GM21526 (cell line): Measurements from ENCODE around the gene ANGEL1.

Source experiments
- ATAC-seq: cut with Tn5 transposase; IDR thresholded peaks from one replicate; pipeline ENCODE4 v1.9.1; 2021; ENCODE audit warnings: moderate library complexity; ENCODE audit not compliant: unreplicated experiment, low FRiP score

Gene ANGEL1

DNA sequence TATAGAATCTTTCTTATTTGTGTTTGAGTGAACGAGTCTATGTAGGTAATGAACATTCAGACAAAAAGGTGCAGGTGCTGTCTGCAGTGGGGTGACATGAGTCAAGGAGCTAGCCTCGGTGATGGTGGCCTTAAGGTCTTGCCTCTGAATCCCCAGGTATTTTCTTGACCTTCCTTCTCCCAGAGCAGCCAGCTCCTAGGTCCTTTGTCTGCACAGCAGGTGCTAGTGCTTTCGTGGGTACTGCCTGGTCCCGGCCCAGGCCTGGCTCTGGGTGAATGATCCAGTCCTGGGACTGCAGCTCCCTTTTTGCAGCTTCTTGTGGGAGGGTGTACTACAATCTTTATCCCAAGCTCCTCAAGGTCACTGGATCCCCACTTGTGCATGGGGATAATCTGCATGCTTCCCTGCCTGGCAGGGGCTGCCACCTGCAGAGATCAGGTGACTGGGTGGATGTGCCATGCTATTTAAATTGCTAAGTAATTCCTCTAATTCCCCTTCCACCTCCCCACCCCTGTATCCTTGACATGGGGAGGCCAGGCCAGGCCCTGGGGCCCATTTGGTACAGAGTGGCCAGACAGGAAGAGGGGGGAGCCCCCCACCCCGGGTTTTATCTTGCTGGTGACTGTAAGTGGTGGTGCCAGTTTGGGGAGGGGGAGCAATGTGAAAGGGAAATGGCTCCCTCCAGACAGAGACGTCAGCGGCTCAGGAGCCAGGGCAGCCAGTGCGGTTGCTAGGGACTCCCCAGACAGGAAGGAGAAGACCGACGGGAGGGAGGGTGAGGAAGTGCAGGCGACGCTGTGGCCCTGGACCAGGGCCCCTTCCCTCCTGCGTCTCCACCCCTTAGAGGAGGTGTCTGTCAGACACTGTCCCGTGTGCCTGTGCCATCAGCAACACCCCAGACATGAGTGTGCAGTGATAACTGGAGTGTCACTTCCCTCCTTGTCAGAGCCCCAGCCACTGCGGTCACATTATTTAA lies 44.7 kb downstream of the ANGEL1 start:
- ATAC-seq: peak; percentile 65

GRCh38 chr14:76765461-76765931 lies 47.2 kb downstream of the ANGEL1 start:
- ATAC-seq: no peak

DNA sequence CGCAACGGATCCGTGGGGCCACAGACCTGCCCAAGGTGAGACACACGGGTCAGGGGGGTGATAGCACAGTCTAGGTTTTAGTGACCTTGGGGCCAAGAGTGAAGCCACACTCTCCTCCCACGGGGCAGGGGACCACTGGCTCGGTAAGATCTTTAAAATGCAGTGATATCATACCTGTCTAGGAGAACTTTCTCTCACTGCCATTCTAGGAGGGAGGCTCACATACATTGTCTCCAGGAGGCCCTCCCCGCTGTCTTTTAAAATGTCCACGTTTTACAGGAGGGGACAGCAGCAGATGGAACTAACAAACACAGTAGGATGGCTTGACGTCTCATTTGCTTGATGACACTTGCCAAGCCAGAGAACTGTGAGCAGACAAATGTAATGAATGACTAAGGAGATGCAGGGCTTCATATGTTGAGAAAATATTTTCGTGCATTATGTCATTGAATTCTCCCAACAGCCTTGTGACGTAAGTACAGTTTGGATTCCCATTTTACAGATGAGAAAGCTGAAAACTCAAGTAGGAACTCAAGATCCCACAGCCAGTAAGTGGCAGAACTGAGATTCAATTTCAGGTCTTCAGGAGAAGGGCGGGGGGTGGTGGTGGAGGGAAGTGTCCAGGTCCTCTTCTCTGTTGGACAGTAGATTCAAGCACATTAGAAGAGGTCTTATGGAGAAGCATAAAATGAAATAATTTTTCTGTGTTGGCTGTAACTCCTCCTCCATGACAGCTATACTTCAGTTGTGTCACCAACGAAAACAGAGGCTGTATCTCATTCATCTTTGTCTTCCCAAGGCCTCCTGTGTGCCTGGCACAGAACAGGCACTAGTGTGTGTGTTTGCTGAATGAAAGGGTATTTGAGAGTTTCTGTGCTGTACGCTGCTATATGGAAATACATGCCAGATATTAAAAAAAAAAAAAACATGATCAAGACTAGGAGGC lies 49.3 kb downstream of the ANGEL1 start:
- ATAC-seq: no peak

DNA sequence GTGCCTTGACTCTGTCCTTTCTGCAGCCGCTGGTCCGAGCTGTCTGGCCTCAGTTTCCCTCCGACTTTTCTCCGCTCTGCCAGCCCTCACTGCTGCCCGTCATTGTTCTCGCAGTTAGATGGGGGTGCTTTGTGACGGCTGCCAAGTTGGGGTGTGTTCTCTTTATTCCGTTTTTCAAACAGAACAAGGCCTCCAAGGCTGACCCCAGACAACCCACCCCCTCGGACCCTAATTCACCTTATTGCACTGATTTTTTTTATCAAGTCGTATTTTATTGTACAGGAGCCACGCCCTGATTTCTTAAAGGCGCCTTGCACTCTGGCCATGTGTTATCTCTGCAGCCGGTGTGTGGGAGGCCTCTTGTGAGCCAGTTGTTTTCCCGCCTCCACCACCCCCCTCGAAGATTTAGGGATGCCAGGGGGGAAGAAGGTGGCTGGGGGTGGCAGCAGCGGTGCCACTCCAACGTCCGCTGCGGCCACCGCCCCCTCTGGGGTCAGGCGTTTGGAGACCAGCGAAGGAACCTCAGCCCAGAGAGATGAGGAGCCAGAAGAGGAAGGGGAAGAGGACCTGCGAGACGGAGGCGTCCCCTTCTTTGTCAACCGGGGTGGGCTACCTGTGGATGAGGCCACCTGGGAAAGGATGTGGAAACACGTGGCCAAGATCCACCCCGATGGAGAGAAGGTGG lies 50.1 kb downstream of the ANGEL1 start:
- no peak for ATAC-seq

GRCh38 chr14:76761960-76762410 lies 50.7 kb downstream of the ANGEL1 start:
- ATAC-seq: peak; percentile 13

DNA sequence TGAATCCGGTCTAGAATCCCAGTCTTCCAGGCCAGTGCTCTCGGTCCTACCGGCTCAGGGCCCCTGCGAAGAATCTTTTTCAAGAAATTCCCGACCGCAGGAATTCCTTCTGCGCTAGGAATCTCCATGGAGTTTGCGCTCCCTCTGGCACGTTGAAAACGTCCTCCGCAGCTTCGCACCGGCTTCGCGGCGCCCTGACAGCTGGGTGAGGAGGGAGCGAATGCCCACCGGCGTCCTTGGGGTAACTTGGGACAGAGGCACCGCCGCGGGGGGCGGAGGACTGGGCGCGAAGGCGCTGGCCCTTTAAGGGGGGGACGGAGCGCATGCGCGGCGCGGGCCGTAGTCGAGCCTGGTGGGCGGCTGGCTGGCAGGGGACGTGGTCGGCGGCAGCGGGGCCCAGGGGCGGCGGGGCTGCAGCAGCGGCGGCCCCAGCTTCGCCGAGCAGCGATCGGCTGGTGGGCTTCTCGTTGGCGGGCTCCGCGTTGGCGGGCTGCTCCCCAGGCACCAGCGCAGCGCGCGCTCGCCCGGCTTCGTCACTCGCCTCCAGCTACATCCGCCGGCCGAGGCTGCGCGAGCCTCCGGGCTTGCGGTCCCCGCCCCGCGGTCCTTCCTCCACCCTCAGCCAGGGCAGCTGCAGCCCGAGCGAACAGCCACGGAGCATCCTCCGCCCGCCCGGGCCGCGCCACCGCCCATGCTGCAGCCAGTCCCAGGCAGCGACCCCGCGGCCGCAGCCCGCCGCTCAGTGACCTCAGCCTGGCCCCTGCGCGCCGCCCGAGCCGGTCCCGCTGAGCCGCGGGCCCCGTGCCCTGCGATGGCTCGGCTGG lies 51.3 kb downstream of the ANGEL1 start, which contains the start of gene VASH1:
Gene VASH1 (plus strand): TSS at position 333 of the 824 bp plus-strand sequence. CDS start 1,354 bp downstream, outside the sequence.
- ATAC-seq: peak; percentile 81

- no peak for ATAC-seq
Measured at GRCh38 chr14:76760331-76761135, 52.1 kb downstream of the ANGEL1 start.

DNA sequence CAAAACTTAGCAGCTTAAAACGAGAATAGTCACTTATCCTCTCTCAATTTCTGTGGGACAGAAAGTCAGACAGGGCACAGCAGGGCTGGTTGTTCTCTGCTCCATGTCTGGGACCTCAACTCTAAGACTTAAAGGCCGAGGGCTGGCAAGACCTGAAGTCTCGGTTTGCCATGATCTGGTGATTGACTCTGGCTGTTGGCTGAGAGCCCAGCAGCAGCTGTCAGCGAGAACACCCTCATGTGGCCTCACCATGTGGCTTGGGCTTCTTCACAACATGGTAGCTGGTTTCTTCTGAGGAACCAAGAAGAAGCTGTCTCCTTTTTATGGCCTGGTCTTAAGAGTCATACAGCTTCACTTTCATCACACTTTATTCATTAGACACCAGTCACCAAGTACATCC lies 53.1 kb downstream of the ANGEL1 start:
- no peak for ATAC-seq

GRCh38 chr14:76756371-76756750 lies 56.3 kb downstream of the ANGEL1 start:
- ATAC-seq: no peak

GRCh38 chr14:76755610-76756370 lies 56.9 kb downstream of the ANGEL1 start:
- ATAC-seq: no peak

GRCh38 chr14:76754586-76754985 lies 58.1 kb downstream of the ANGEL1 start:
- no peak for ATAC-seq

DNA sequence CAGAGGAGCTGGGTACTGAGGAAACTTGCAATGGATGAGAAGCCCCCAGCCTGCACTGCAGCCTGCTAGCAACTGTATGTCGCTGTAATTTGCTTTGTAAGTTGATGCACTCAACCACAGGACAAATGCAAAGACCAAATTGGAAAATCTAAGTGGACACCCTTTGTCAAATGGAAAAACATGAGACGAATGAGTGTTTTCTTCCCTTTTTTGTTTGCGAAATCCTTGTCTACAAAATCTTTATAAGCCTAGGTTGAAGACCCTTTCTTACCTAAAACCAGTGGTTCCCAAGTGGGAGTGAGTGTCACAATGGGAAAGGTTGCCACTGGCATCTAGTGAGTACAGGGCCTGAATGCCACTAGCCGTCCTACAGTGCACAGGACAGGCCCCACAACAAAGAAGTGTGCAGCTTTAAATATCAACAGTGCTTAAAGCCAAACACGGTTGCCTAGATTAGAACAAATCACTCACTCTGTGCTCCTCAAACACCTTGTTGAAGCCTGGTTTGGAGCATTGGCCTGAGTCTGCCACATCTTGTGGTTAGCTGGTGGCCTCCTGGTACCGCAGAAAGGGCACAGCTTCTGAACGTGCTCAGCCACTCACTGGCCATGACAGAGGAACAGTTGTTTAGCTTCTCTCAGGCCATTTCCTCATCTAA lies 59.0 kb downstream of the ANGEL1 start:
- ATAC-seq: no peak

GRCh38 chr14:76752744-76753143 lies 59.9 kb downstream of the ANGEL1 start:
- no peak for ATAC-seq

DNA sequence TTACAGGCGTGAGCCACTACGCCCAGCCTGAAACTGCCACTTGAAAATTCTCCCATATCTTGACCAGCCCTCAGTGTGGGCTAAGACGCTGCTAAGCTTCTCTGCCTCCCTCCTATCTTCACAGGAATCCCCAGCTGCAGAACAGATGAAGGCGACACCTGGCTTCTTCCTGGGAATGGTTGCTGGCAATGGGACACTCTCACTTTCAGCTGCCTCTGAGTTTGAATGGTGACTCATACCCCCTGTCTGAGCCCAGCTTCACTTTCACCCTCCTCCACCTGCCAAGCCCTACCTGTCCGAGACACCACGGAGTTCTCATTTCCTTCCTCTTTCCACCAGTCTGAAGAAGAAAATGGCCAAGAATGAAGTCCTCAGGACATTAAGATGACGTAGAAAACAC lies 69.7 kb downstream of the ANGEL1 start:
- no peak for ATAC-seq

DNA sequence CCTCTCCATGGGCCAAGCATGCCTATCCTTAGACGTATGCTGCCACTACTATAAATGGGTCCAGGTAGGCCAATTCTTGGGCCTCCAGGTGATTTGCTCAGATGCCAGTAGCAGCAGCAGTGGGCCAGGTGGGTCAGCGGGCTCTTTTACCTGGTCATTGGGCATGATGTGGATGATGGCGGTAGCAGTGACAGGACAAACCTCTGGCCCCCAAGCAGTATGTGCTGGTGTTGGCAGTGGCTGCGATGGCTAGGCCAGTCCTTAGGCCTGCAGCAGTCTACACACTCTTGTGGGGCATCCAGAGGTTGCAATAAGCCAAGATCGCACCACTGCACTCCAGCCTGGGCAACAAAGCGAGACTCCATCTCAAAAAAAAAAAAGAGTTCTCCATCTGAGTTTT lies 70.5 kb downstream of the ANGEL1 start:
- ATAC-seq: no peak

GRCh38 chr14:76741074-76741473 lies 71.6 kb downstream of the ANGEL1 start:
- ATAC-seq: no peak
